ENCODE measurements around the gene SF3B5. TPM values are rescaled to one million over a fixed set of nuclear protein-coding genes. Genes with fewer than 3 reads are reported as not detected.
"Not testable (repeated sequence)": the region's sequence is repeated elsewhere in the genome, so short reads cannot be mapped to it uniquely, and the experiment has no call there.

Gene SF3B5
- total RNA-seq, 4 donors from 2014 or later, result 60.2 to 187 (median 101) TPM

DNA sequence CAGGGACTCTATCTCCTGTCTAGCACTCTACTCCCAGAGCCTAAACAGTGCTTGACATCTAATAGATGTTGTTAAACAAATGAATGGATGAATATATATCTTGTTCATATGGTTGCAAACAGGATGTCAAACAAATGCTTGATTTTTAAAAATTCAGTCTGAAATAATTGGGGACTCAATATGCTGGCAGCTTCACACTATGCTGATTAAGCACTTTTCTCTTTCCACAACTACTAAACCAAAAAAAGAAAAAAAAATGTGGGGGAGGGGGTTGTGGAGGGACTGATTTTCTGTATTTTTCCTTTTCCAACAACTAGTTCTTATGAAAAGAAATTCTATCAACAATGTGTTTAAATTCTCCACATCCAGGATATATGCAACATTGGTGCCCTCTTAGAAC lies 42.9 kb downstream of the SF3B5 start:
- Histone ChIP-seq H3K9me3 (no peaks in the 10 kb centered on the region), H3K4me3 (no peak overlapping the region), H3K36me3 (no peaks in the 10 kb centered on the region), H3K27ac (no peak overlapping the region), H3K27me3 (no peaks in the 10 kb centered on the region), H3K4me1 (peaks cover 0 to 17% (median 12%) of the 10 kb centered on the region in 4 donors)
- intact Hi-C loops (cut with DNase I; ENCODE audit: low total_unique reads) (no loop called here), in situ Hi-C loops (cut with MboI; ENCODE audit: low pct_ligation_motif_present in 1 of 4, low pct_unique_long_range_greater_than_20kb in 1 of 4, low sequenced_read_pairs in 3 of 4) (no loop called here)
- TF ChIP-seq POLR2A (IDR thresholded peaks at IDR 0.05), result no peak
- TF ChIP-seq, protein P1, sequence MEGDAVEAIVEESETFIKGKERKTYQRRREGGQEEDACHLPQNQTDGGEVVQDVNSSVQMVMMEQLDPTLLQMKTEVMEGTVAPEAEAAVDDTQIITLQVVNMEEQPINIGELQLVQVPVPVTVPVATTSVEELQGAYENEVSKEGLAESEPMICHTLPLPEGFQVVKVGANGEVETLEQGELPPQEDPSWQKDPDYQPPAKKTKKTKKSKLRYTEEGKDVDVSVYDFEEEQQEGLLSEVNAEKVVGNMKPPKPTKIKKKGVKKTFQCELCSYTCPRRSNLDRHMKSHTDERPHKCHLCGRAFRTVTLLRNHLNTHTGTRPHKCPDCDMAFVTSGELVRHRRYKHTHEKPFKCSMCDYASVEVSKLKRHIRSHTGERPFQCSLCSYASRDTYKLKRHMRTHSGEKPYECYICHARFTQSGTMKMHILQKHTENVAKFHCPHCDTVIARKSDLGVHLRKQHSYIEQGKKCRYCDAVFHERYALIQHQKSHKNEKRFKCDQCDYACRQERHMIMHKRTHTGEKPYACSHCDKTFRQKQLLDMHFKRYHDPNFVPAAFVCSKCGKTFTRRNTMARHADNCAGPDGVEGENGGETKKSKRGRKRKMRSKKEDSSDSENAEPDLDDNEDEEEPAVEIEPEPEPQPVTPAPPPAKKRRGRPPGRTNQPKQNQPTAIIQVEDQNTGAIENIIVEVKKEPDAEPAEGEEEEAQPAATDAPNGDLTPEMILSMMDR (IDR thresholded peaks at IDR 0.05), result no peak
- no peak for TF ChIP-seq EP300 (IDR thresholded peaks at IDR 0.05; ENCODE audit: low read depth)
- no peak for TF ChIP-seq POLR2AphosphoS5 (IDR thresholded peaks at IDR 0.05)
- DNase-seq, result no peak

- peaks cover 0 to 3% (median 2%) of the 10 kb centered on the region in 4 donors for H3K4me1 ChIP-seq
- no peak for DNase-seq
- H3K36me3 ChIP-seq, result no peaks in the 10 kb centered on the region
- in situ Hi-C loops (cut with MboI; ENCODE audit: low pct_ligation_motif_present in 1 of 4, low pct_unique_long_range_greater_than_20kb in 1 of 4, low sequenced_read_pairs in 3 of 4) (no loop called here), intact Hi-C loops (cut with DNase I; ENCODE audit: low total_unique reads) (no loop called here)
- 60 to 88% methylated on average over 1 of the region's 1 CpG for WGBS, 2 donors (ENCODE audit: low coverage in 1 of 2)
- no peaks in the 10 kb centered on the region for H3K9me3 ChIP-seq
- H3K27me3 ChIP-seq, result no peaks in the 10 kb centered on the region
- no peak overlapping the region for H3K27ac ChIP-seq
- TF ChIP-seq POLR2AphosphoS5 (IDR thresholded peaks at IDR 0.05), result no peak
- no peak for TF ChIP-seq EP300 (IDR thresholded peaks at IDR 0.05; ENCODE audit: low read depth)
- no peak for TF ChIP-seq POLR2A (IDR thresholded peaks at IDR 0.05)
- no peak overlapping the region for H3K4me3 ChIP-seq
Observed at GRCh38 chr6:144049386-144049785, 46.0 kb downstream of the SF3B5 start.

GRCh38 chr6:144047688-144048087 lies 47.7 kb downstream of the SF3B5 start:
- H3K9me3 ChIP-seq, result no peaks in the 10 kb centered on the region
- DNase-seq, result no peak
- in situ Hi-C loops (cut with MboI; ENCODE audit: low pct_ligation_motif_present in 1 of 4, low pct_unique_long_range_greater_than_20kb in 1 of 4, low sequenced_read_pairs in 3 of 4), result no loop called here
- no peak overlapping the region for H3K27ac ChIP-seq
- peaks cover 0 to 3% (median 2%) of the 10 kb centered on the region in 4 donors for H3K4me1 ChIP-seq
- WGBS, 2 donors (ENCODE audit: low coverage in 1 of 2), result 83 to 93% methylated on average over 1 of the region's 1 CpG
- no peaks in the 10 kb centered on the region for H3K36me3 ChIP-seq
- no peak overlapping the region for H3K4me3 ChIP-seq
- TF ChIP-seq, protein P1 (IDR thresholded peaks at IDR 0.05), result no peak
- TF ChIP-seq POLR2A (IDR thresholded peaks at IDR 0.05), result no peak
- no peak for TF ChIP-seq EP300 (IDR thresholded peaks at IDR 0.05; ENCODE audit: low read depth)
- no peak for TF ChIP-seq POLR2AphosphoS5 (IDR thresholded peaks at IDR 0.05)
- intact Hi-C loops (cut with DNase I; ENCODE audit: low total_unique reads), result no loop called here
- no peaks in the 10 kb centered on the region for H3K27me3 ChIP-seq

- intact Hi-C loops (cut with DNase I; ENCODE audit: low total_unique reads); H3K4me1 ChIP-seq; in situ Hi-C loops (cut with MboI; ENCODE audit: low pct_ligation_motif_present in 1 of 4, low pct_unique_long_range_greater_than_20kb in 1 of 4, low sequenced_read_pairs in 3 of 4): not testable (repeated sequence)
Observed at GRCh38 chr6:144046672-144047071, 48.7 kb downstream of the SF3B5 start.

GRCh38 chr6:144044989-144045388 lies 50.4 kb downstream of the SF3B5 start:
- H3K27ac ChIP-seq; H3K27me3 ChIP-seq; H3K36me3 ChIP-seq; DNase-seq; H3K9me3 ChIP-seq; H3K4me1 ChIP-seq; in situ Hi-C loops (cut with MboI; ENCODE audit: low pct_ligation_motif_present in 1 of 4, low pct_unique_long_range_greater_than_20kb in 1 of 4, low sequenced_read_pairs in 3 of 4); intact Hi-C loops (cut with DNase I; ENCODE audit: low total_unique reads); H3K4me3 ChIP-seq: not testable (repeated sequence)
- 78 to 100% methylated on average over 2 of the region's 2 CpGs for WGBS, 2 donors (ENCODE audit: low coverage in 1 of 2)

More at GRCh38 chr6:144046672-144047071, 48.7 kb downstream of the SF3B5 start:
- not testable (repeated sequence) for H3K4me3 ChIP-seq, H3K27me3 ChIP-seq, DNase-seq, H3K9me3 ChIP-seq, H3K36me3 ChIP-seq, H3K27ac ChIP-seq
- 83% methylated on average over 8 of the region's 8 CpGs; no CpG with 5 or more reads in 1 of the 2 donors for WGBS, 2 donors (ENCODE audit: low coverage in 1 of 2)

Other genes starting within 250 kb of the SF3B5 start
- gene ZC2HC1B, start 231.1 kb downstream of the SF3B5 start, total RNA-seq, result not detected
- 100 to 1,000 TPM in 1 of 4 donors, 10 to 100 TPM in 3; 45.3 to 133 (median 50.4) TPM for gene PLAGL1, start 87.3 kb downstream of the SF3B5 start, total RNA-seq
- 1 to 10 TPM in 3 of 4 donors, not detected in 1; 1.8 to 3.0 (median 2.3) TPM for gene STX11, start 54.9 kb upstream of the SF3B5 start, total RNA-seq
- gene UTRN, start 189.8 kb upstream of the SF3B5 start, total RNA-seq, result 100 to 1,000 TPM in 1 of 4 donors, 10 to 100 TPM in 3; 42.3 to 134 (median 94.1) TPM

All from transverse colon (tissue), 4 donors.